ENCODE results near the gene BDH1.
"Not testable (repeated sequence)": the region's sequence is repeated elsewhere in the genome, so short reads cannot be mapped to it uniquely, and the experiment has no call there.

Gene BDH1

DNA sequence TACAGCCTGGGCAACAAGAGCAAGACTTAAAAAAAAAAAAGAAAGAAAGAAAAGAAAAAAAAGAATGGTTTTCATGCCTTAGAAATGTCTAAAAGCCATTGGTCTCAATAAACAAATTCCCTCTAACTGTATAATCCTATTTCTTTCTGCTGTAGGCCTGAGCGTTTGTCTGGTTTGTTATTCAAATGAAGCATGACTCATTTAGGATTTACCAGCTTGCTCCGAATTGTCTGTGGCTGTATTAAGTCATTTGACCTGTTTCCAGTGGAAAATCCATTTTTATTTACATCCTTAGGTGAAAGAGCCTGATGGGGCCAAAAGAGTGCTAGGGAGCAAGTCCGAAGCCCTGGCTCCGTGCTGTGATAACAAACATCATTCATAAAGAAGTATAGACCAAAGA, 73.8 kb downstream of the BDH1 start:
- DNase-seq = no peak

DNA sequence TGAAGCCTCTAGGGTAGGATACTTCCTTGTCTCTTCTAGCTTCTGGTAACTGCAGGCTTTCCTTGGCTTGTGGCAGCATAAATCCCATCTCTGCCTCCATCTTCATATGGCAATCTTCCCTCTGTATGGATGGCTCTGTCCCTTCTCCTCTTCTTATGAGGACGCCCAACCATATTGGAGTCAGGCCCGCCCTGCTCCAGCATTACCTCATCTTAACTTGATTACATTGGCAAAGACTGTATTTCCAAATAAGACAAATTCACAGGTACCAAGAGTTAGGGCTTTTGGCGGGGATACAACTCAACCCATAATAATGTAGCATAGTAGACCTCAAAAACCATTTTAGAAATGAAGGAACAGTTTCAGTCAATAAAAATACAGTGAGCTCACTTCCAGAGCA, 75.4 kb downstream of the BDH1 start:
- DNase-seq = no peak

DNA sequence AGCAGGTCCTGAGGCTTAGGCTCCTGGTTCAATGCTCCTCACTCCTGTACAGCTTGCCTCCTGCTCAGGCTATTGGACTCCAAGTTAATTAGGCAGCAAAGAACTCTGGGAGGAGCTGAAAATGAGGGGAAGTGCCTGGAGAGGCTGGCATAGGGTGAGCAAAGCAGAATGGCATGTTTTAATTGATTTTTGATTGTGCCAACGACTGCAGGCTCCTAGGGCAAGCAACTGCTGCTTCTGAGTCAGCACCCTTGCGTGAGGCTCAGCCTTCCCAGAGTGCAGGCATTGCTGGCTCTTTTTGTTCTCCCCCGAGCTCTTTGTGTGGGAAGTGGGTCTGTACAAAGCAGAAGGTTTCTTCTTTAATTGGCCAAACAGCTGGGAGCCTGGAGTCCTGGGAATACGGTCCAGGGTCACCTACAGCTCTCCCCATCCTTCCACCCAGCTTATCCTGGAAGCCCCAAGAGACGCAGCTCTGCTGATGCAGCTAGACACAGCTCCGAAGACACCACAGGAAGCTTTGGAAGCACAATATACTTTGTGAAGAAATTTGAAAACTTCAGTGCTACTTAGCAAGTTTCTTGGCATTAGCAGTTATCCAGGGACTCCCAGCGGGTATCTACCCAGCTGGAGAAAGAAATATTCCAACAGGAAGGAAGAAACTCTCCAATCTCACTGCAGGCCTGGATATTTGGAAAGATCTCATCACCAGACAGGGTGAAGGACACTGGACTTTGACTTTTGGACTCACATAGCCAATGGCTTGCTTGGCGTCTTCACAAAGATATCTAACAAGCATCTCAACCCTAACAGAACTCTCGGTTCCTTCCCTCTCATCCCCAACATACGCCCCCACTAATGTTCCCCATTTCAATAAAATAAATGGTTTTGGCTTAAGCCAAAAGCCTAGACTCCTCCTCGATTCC, 76.8 kb downstream of the BDH1 start:
- DNase-seq = no peak

- DNase-seq = not testable (repeated sequence)
Measured at GRCh38 chr3:197477816-197478215, 78.0 kb downstream of the BDH1 start.

DNA sequence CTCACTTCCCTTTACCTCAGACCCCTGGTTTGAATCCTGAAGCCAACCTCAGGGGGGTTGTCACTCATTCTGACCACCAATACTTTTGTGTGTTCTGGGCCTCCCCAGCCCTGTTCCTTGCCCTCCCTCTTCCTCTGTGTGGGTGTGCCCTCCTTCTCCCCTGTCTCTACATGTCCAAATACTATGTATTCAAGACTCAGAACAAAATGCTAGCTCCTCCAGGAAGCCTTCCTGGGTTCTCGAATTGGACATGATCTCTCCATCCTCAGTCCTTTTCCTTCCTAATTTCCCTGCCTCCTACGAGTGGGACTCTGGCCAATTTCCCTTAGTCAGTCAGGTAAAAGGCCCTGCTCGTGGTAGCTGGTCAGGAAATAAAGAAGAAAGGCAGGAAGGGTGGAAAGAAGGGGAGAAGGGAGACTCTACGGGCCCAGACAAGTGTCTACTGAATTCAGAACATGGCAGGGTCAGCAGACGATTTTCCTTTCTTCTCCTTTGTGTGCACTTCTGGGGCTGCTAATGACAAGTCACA, 79.7 kb downstream of the BDH1 start:
- no peak for DNase-seq

DNA sequence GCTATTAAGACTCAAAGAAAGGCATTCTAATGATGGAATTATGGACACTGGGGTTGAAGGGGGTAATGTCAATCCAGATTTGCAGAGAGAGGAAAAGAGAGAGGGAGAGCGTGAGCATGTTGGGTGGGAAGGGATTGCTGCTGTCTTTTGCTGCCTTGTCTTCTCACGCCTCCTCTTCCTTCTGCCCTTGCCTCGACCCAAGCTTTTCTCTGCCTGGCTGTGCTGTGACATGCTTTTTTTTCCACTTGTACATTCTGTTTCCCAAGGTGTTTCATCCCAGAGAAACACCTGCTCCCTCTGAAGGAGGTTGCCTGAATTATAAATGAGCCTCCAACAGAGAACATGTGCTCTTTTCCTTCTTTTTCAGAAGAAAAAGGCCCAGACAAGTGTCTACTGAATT, 80.3 kb downstream of the BDH1 start:
- DNase-seq = no peak

- no peak for DNase-seq
Measured at GRCh38 chr3:197472151-197472550, 83.6 kb downstream of the BDH1 start.

GRCh38 chr3:197471221-197472010, 84.4 kb downstream of the BDH1 start:
- no peak for DNase-seq

DNA sequence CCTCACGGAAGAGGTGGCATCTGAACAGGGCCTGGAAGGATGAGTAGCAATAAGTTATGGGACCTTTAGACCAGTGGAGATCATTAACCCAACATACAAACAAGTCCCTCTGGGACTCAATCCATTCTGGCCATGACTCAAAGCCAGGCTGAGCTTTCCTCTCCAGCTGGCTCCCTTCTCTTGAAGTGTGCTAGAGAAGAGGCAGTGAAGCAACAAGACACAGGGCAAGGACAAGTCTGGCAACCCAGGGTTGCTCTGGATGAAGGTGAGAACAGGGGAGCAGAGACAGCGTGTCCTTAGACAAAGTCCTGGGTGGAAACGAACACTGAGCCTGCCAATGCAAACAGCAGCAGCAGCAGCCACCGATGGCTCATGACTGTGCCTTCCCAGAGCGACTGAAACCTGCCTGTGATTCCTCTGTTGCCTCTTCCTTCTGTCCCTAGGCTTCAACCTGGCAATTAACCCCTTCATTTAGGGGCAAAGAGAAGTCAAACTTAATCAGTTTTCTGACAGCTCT, 86.8 kb downstream of the BDH1 start:
- no peak for DNase-seq

- no peak for DNase-seq
Measured at GRCh38 chr3:197468167-197468566, 87.6 kb downstream of the BDH1 start.

DNA sequence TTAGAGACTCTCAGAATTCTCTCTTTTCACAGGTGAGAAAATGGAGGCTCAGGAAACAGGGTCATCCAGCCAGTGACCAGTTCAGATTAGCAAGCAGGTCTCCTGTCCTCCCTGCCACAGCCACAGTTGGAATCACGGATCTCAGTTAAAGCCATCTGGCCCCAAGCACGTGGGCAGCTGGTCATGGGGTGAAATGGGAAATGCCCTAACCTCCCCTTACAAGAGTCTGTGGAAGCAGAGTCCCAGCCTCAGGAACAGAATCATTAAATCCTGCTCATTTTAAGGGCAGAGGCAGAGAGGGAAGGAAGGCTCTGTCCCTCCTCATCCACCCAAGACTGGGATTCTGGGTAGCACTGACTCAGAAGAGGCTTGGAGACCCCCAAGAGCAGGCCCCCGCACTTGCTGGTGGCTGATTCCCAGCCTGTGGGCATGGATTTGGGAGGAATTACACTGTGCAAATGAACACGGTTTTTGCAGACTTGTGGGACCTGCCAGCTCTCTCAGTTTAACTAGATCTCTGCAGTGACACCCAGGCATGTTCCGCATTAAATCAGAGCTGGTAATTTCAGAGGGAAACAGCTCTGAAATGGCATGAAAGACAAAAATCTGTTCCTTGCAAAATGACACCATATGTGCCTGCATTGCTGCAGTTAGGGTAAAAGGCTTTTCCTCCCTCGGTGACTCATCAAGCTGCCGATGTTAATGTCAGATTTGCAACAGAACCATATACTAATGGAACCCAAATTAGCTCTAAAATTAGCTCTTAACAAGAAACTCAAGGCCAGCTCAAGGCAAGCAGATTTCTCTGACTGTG, 89.0 kb downstream of the BDH1 start:
- peak; percentile 70 for DNase-seq

GRCh38 chr3:197465996-197466549, 89.7 kb downstream of the BDH1 start:
- DNase-seq = no peak

DNA sequence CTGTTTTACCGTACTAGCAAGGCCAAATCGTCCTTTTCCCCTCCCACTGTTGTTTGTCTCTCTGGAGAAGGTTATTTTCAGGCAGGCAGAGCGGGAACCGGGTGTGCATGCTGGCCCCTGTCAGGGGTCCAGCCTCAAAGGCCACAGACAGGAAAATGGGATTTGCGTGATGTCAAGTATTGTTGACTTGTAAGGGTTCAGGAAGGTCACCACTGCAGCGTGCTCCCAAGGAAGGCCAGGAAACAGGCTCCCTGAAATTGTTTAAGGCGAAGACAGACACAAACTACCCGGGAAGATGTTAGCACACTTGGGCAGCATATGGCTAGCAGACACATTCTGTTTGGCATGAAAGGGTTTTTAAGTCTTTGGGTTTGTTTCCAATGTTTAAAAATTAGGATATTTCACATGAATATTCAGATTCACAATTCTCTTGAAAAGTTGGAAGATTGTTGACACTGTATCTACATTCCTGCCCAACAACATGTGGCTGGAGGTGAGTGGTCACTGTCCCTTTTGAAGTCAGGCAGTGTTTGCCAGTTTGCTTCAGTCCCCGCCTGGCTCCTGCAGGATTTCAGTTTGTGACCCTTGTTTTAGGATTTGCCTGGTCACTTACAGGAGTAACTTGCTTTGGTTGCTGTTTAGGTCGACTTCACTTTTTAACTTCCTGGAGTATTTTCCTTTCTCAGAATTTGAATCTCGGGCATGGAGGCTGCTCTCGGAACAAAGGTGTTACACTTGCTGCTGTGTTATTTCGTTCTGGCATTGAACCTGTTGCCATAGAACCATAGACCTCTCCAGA, 90.4 kb downstream of the BDH1 start:
- no peak for DNase-seq

DNA sequence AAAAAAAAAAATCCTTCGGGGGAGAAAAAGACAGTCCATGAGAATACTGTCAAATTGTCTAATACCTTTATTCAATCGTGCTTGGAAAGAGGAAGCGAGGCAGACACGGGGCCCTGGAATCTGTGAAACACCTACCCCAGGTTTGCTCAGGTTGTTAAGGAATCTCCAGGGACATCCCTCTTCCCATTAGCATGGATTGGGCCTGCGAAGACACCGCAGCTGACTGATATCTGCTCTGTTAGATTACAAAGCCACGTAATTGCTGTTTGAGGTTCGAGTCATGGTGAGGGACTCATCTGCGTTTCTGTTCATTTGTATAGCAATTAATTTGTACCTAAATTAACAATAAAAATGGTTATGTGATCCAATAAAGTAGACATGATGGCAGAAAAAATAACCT, 91.0 kb downstream of the BDH1 start:
- DNase-seq = no peak

GRCh38 chr3:197463279-197463678, 92.5 kb downstream of the BDH1 start:
- DNase-seq = no peak

DNA sequence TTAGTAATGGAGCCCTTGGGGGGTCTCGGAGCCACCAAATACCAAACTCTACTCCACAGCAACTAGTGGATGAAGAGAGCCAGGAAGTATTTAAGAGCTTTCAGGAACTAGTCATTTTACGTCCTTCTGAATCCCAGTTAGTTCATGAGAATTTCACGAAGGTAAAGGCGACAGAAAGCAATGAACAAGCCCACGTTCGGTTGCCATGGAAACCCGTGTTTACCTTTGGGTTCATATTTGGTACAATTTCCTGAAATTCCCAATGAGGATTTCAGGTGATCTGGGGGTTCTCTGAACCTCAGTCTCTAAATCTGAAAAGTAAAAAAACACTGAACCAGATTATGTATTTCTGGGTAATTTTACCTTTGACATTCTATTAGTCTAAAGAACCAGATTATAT, 93.0 kb downstream of the BDH1 start:
- DNase-seq = no peak

DNA sequence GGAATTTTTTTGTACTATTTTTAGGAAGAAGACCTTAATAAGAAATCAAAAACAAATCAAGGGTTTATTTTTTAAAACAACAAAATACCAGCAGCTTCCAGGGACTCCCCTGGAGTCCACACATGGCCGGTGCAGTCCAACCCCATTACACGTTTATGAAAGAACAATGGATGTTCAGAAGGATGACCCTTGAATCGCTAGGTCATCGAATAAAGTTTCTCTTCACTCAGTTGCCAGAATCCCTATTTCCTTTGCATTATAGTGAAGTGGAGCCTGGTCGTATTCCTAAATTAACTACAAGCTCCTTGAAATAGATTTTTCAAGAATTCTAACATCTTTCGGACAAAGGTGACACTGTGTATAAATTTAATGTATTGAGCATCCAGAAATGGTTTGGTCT, 95.1 kb downstream of the BDH1 start:
- DNase-seq = no peak

GRCh38 chr3:197460002-197460401, 95.8 kb downstream of the BDH1 start:
- DNase-seq = no peak
